ENCODE results near the gene IGFL4. TPM values are rescaled to one million over a fixed set of nuclear protein-coding genes. Genes with fewer than 3 reads are reported as not detected.

The IGFL4 gene
- total and polyA plus RNA-seq, 2 of the 4 experiments (the other 2 are of a cell fraction) = not detected

GRCh38 chr19:45995715-45996385 is 45.0 kb downstream of the IGFL4 start:
- no peak for TF ChIP-seq CEBPB (IDR thresholded peaks at IDR 0.05; ENCODE audit: low read depth, low read length)
- Histone ChIP-seq H2BK5ac (ENCODE audit: low read depth, low read length, poor library complexity, severe bottlenecking) (peak overlapping the region; percentile 42), H4K91ac (ENCODE audit: insufficient read depth, low read depth, low read length) (0 out of 2 replicates have a peak overlapping the region, but pooled peaks have one; percentile 34), H2BK20ac (ENCODE audit: low read depth, low read length) (no peak overlapping the region), H4K8ac (ENCODE audit: low read depth in 2 of 2, low read length in 2 of 2) (peak overlapping the region; percentile 8 to 85; a peak in 3 of 4 replicates), H3K9me1 (ENCODE audit: insufficient read depth, low read length) (peaks cover 9% of the 10 kb centered on the region), H3K79me1 (ENCODE audit: low read depth in 1 of 2, low read length in 2 of 2) (peaks cover 16 to 40% of the 10 kb centered on the region in 2 experiments), H2AFZ (replicated peaks; ENCODE audit: low read length, poor library complexity) (peak overlapping the region; percentile 90), H3K27me3 (ENCODE audit: control insufficient read depth, insufficient read depth, low read length) (no peaks in the 10 kb centered on the region), H4K5ac (ENCODE audit: low read depth, low read length) (no peak overlapping the region), H3K4me2 (ENCODE audit: low read depth, low read length) (peak overlapping the region; percentile 98), H3K23ac (ENCODE audit: low read depth, low read length) (peak overlapping the region; percentile 46), H3K36me3 (ENCODE audit: control insufficient read depth, insufficient read depth, low read length) (peaks cover 2% of the 10 kb centered on the region; the same call in 1 of the 2 replicates), H3K9me3 (ENCODE audit: control insufficient read depth, insufficient read depth, low read length) (no peaks in the 10 kb centered on the region), H3K27ac (ENCODE audit: insufficient read depth, low read length) (peak overlapping the region; percentile 64), H3K4me3 (ENCODE audit: insufficient read depth, low read depth, low read length) (peak overlapping the region; percentile 83), H2BK15ac (ENCODE audit: low read depth, low read length) (no peak overlapping the region), H2AK9ac (replicated peaks; ENCODE audit: low read depth, low read length, poor library complexity) (peak overlapping the region; percentile 86), H3K4ac (ENCODE audit: low read depth, low read length) (peak overlapping the region; percentile 55), H3K18ac (ENCODE audit: low read depth, low read length) (no peak overlapping the region; the same call in 1 of the 2 replicates), H3K14ac (replicated peaks; ENCODE audit: low read depth, low read length) (peak overlapping the region; percentile 72), H4K20me1 (ENCODE audit: insufficient read depth, low read length) (peaks cover 5% of the 10 kb centered on the region; the same call in 1 of the 2 replicates), H2BK120ac (ENCODE audit: low read depth, low read length) (no peak overlapping the region), H3K4me1 (ENCODE audit: control insufficient read depth, insufficient read depth, low read length) (peaks cover 2% of the 10 kb centered on the region), H3K9ac (ENCODE audit: low read depth, low read length) (peak overlapping the region; percentile 88), H3K56ac (ENCODE audit: extremely low read depth, insufficient read depth, low read length) (peak overlapping the region; percentile 73), H2AK5ac (ENCODE audit: low read depth, low read length) (peak overlapping the region; percentile 3; the same call in 1 of the 2 replicates)
- TSS peak; percentile 68 for BruUV-seq (replicated peaks)
- in situ Hi-C loops (cut with MboI; ENCODE audit: low sequenced_read_pairs) = no loop called here
- DNase-seq (peak; percentile 67), ATAC-seq (ENCODE audit: low read depth) (no peak)
- intact Hi-C loops (cut with micrococcal nuclease) = loop anchor here (5.0 to 10.0 kb wide), 2 partner anchors 71 to 109 kb away; partner anchors contain the start of gene IRF2BP1
- dilution Hi-C loops (cut with HindIII; ENCODE audit: low sequenced_read_pairs, unreplicated experiment) = no loop called here
- CTCF ChIA-PET = interaction anchor here (1.3 to 1.6 kb wide), 2 partner anchors 14 to 21 kb away, joined by 4 to 7 read pairs; no protein-coding TSS in a partner anchor
- POLR2A ChIA-PET (ENCODE audit: unreplicated experiment) = no interaction called here
- WGBS, 2 experiments (ENCODE audit: extremely low coverage in 2 of 2, insufficient read length in 1 of 2) = 0% methylated on average over 5 of the region's 13 CpGs; no CpG with 5 or more reads in 1 of the 2 experiments
